Adipose tissue (tissue), 3 donors: ENCODE results near the gene IL20RA. TPM values are rescaled to one million over a fixed set of nuclear protein-coding genes. Genes with fewer than 3 reads are reported as not detected.
"Not testable (repeated sequence)": the region's sequence is repeated elsewhere in the genome, so short reads cannot be mapped to it uniquely, and the experiment has no call there.

ENCODE experiments used
- H3K27ac ChIP-seq: one replicate; pipeline ENCODE4 v1.5.1; 2013; ENCODE audit warnings: low read depth, low read length
- WGBS, 3 donors: extraction: QIAGEN DNeasy Blood & Tissue Kit; methylation state at CpG; one replicate each; pipeline ENCODE4 v1.1.7; 2013; 5-methylcytosine and 5-hydroxymethylcytosine counted together
- polyA plus RNA-seq, 3 donors: library from polyadenylated mRNA; stranded (reverse); fragments of 200-250 nt; gene quantifications; one replicate each; pipeline ENCODE4 v1.2.3, GENCODE V29; 2013
- donor health status: healthy with polysubstance abuse.
- donor health status: Bipolar disorder and iron deficiency.
- donor health status: healthy.

The IL20RA gene
- polyA plus RNA-seq, 3 donors = 1.0 to 3.3 (median 1.5) TPM

DNA sequence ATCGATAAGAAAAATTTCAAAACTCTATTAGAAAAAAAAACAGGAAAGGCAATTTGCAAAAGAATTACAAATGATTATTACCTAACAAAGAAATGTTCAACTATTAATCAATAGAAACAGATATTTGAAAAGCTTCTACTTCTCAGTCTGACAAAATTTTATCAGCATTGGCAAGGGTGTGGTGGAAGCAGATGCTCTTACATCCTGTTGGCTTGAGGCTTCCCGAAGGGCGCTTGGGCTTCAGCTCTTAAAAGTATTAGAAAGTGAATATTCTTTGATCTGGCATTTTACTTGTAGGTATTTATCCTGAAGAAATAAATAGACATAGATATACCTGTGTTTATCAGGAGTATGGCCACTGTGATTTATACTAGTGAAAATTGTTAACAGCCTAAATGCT, 84.0 kb downstream of the IL20RA start:
- H3K27ac ChIP-seq = no peak overlapping the region
- WGBS, 3 donors = 66 to 94% (median 68%) methylated on average over 3 of the region's 3 CpGs

DNA sequence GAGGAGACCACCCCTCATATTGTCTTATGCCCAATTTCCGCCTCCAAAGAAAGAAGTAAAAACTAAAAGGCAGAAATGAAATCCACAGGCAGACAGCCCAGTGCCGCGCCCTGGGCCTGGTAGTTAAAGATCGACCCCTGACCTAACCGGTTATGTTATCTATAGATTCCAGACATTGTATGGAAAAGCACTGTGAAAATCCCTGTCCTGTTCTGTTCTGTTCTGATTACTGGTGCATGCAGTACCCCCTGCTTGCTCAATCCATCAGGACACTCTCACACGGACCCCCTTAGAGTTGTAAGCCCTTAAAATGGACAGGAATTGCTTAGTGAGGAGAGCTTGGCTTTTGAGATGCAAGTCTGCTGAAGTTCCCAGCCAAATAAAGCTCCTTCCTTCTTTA, 84.8 kb downstream of the IL20RA start:
- H3K27ac ChIP-seq = not testable (repeated sequence)
- WGBS, 3 donors = 83 to 88% (median 88%) methylated on average over 6 of the region's 6 CpGs

DNA sequence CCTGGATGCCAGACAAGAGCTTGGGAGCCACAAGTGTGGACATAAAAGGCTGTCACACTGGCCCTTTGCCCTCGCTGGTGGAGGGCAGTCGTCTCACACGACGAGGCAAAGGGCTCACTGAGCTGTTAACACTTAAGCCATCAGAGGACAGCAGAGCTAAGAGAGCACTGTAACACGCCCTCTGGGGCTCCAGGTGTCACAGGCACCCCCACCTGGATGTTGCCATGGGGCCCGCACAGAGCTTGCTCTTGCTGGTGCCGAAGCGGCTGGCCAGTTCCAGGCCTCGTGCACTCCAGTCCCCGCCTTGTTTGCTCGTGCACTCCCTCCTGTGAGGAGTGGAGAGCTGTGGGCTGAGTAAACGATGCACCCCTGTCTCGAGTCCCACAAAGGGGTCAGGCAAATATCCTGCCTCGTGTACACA, 85.3 kb downstream of the IL20RA start:
- H3K27ac ChIP-seq = no peak overlapping the region
- 57 to 69% (median 69%) methylated on average over 14 of the region's 14 CpGs for WGBS, 3 donors

DNA sequence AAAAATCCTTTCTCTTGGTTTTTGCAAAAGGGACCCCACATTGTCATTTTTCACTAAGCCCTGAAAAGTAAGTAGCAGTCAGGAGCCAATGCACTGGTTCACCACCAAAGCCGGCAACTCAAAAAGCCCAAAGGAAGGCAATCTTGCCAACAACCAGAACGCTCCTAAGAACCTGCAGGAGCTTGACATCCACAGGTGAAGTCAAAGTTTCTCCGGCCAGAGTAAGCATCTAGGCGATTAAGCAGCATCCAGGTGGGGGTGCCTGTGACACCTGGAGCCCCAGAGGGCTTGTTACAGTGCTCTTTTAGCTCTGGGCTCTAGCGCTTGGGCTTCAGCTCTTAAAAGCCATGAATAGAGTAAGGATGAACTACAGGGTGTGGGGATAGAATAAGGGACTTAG, 86.6 kb downstream of the IL20RA start:
- 91 to 97% (median 95%) methylated on average over 5 of the region's 5 CpGs for WGBS, 3 donors
- no peak overlapping the region for H3K27ac ChIP-seq

DNA sequence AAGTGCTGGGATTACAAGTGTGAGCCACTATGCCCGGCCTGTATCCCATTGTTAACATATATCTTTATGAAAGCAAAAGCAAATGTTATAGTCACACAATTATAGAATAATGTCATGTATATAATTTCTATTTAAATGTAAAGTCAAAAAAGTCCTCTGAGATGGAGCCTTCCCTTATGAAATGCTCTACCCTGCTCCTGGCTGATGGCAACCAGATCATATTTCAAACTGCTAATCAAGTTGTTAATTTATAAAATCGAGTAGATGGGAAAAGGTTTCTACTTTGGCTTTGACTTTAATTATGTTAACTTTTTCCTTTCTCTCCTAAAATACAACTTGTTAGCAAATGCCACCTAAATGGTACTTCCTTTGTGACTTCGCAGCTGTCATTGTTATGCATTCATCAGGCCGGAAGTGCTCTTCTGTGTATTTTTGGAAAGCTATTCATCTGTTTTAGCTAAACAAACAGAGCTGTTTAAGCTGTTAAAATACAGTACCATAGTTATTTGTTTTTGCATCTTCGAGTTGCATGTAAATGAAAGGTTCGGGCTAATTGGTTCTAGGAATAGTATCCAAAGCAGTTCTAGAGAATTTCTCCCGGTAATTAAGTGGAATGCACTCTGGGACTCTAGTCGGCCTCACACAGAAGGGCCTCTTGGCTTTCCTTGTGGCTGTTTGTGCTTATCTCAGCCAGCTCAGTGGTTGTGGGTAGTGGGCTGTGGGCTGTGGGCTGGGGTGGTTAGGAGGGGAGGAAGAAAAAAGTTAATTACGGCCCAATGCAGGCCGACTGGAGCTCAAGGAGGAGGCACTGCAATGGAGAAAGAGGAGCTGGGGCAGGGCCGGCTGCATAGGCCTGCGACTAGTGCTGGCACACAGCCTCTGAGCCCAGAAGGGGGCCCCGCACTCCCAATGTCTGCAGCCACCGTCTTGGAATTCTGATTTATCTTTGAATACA, 87.9 kb downstream of the IL20RA start:
- WGBS, 3 donors = 43 to 66% (median 50%) methylated on average over 14 of the region's 14 CpGs

DNA sequence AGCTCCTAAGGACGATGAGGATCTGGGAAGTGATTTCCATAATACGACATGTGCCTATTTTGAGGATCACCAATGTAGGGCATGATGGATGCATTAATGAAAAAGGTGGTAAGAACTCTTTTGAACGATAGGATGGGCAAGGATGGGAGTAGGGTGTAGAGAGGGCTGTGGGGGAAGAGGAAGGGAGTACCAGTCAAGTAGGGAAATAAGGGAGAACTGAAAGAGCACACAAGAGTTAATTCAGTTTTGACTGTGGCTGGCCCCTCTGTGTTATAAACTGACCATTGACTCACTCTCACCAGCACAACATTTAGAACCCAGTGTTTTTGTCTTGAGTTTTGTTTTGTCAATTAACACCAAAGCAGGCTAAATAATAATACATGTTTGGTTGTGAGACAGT, 89.6 kb downstream of the IL20RA start:
- 88 to 92% (median 92%) methylated on average over 3 of the region's 3 CpGs for WGBS, 3 donors
- H3K27ac ChIP-seq = no peak overlapping the region

More for the DNA sequence above, 87.9 kb downstream of the IL20RA start:
- no peak overlapping the region for H3K27ac ChIP-seq

DNA sequence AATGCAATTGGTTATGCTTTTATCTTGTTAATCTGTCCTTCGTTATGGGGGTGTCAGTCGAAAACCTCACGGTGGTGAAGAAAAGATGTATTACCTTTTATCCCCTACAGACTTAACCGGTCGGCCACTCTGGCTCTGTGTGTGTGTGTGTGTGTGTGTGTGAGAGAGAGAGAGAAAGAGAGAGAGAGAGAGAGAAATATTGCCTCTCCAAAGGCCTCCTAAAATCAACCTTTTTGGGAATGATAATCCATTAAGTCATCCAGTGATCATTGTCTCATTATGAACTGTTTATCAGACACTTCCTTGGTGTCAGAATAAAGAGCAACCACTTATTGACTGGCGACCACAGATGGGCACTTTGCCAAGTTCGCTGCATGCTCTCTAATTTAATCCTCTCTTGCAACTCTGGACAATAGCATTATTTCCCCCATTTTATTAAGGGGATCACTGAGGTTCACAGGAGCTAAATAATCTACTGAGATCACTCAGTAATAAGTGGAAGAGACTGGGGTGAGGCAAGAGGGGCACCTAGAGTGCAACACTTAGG, 92.0 kb downstream of the IL20RA start:
- 59 to 71% (median 61%) methylated on average over 7 of the region's 7 CpGs for WGBS, 3 donors

DNA sequence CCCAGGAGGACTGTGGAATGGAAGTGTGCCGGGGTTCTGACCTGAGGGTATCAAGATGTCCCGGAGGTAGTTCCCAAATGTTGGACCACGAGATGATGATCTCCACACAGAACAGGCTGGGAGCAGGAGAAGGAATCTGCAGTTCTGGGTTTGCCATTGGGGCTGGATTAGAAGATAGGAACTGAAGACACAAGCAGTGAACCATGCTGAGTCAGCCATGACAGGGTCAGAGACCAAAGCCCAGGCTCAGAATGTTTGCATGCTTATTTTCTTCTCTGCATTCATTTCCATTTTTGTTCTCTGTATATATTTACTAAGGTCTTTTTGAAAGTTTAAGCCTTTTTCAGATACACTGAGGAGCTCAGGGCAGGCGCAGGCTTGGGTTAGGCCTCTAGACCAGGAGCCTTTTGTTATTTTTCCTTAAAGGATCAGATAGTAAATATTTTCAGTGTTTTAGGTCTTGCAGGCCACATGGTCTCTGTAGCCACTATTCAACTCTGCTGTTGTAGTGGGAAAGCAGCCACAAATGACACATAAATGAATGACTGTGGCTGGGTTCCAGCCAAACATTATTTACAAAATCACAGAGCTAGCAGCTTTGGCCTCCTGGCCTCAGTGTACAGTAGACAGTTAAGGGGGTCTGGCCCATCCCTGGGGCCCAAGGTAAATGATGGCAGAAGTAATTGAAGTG, 94.2 kb downstream of the IL20RA start:
- H3K27ac ChIP-seq = no peak overlapping the region
- WGBS, 3 donors = 80 to 89% (median 87%) methylated on average over 4 of the region's 4 CpGs

More for the DNA sequence above, 92.0 kb downstream of the IL20RA start:
- no peak overlapping the region for H3K27ac ChIP-seq

Other genes starting within 250 kb of the IL20RA start
- gene PEX7, start 222.4 kb downstream of the IL20RA start, polyA plus RNA-seq = 1 to 10 TPM; 4.2 to 7.7 (median 6.3) TPM
- under 1 TPM in 2 of 3 donors, not detected in 1; 0.06 to 0.52 TPM for gene SLC35D3, start 122.7 kb downstream of the IL20RA start, polyA plus RNA-seq
- gene IL22RA2, start 128.7 kb upstream of the IL20RA start, polyA plus RNA-seq = not detected
- gene IFNGR1, start 174.4 kb upstream of the IL20RA start, polyA plus RNA-seq = 100 to 1,000 TPM in 1 of 3 donors, 10 to 100 TPM in 2; 34.5 to 130 (median 76.4) TPM